Adrenal gland (tissue), 12 donors: ENCODE data around the gene ARHGAP25. TPM values are rescaled to one million over a fixed set of nuclear protein-coding genes. Genes with fewer than 3 reads are reported as not detected.

Experiments
- DNase-seq, 7 donors: peaks; one replicate each; pipeline ENCODE4 v3.0.0-alpha.2; 2019 to 2020
- H3K27ac ChIP-seq, 5 donors: fragments of 200-600 bp; sonication (generic) in 4 of 5; 1 replicate in 3 of 5; 2 replicates in 2 of 5; pipeline versions ENCODE4 v1.5.1 to v1.8.0; 2016 to 2020; ENCODE audit warnings: mild to moderate bottlenecking in 1 of 5
- H3K27me3 ChIP-seq: fragments of 200-600 bp; 2 replicates; pipeline ENCODE4 v1.8.0; 2021
- H3K36me3 ChIP-seq, 2 donors: fragments of 200-600 bp; replicated peaks in 1 of 2; 1 replicate in 1 of 2; 2 replicates in 1 of 2; pipeline versions ENCODE4 v1.5.1 to v1.8.0; 2018 to 2022
- H3K4me1 ChIP-seq, 2 donors: fragments of 200-600 bp; replicated peaks in 1 of 2; 1 replicate in 1 of 2; 2 replicates in 1 of 2; pipeline versions ENCODE4 v1.5.1 to v1.8.0; 2018 to 2021
- H3K4me3 ChIP-seq, 4 donors: fragments of 200-600 bp; sonication (generic) in 3 of 4; one replicate each; pipeline ENCODE4 v1.5.1; 2016 to 2018
- H3K9me3 ChIP-seq, 3 donors: fragments of 200-600 bp; sonication (generic) in 1 of 3; replicated peaks in 1 of 3; 1 replicate in 2 of 3; 2 replicates in 1 of 3; pipeline versions ENCODE4 v1.5.1 to v1.8.0; 2016 to 2021
- CTCF ChIP-seq, 6 experiments: fragments of 450-650 bp in 4 of 6; fragments of 200-600 bp in 2 of 6; sonication (generic) in 1 of 6; IDR thresholded peaks; 1 replicate in 5 of 6; 2 replicates in 1 of 6; pipeline versions ENCODE4 v1.5.1 to v1.8.0; 2016 to 2021; ENCODE audit warnings: antibody characterized with exemption in 6 of 6, mild to moderate bottlenecking in 2 of 6, moderate library complexity in 1 of 6
- POLR2A ChIP-seq, 2 donors: fragments of 450-650 bp; IDR thresholded peaks; one replicate each; pipeline ENCODE4 v1.6.1; 2017; ENCODE audit warnings: antibody characterized with exemption in 2 of 2, mild to moderate bottlenecking in 2 of 2, moderate library complexity in 1 of 2
- WGBS, 4 donors: extraction: QIAGEN DNeasy Blood & Tissue Kit in 2 of 4; methylation state at CpG; one replicate each; pipeline versions ENCODE4 v1.1.5 to v1.1.7; 2013 to 2017; 5-methylcytosine and 5-hydroxymethylcytosine counted together
- intact Hi-C, 2 donors: fragments of 100-400 bp; cut with DNase I; formaldehyde crosslinking; loops; one replicate each; pipeline versions ENCODE4 v1.14.1 to v1.15.0; 2022 to 2023
- polyA plus RNA-seq, 3 donors: library from polyadenylated mRNA; stranded (reverse); fragments of 200-250 nt in 2 of 3; fragments of 350-450 nt in 1 of 3; fragmentation: Illumina TruSeq in 1 of 3; extraction: RNeasy Lipid Tissue Mini Kit (QIAGEN cat#74804) in 1 of 3; gene quantifications; one replicate each; pipeline ENCODE4 v1.2.3, GENCODE V29; 2013 to 2014
- total RNA-seq, 9 donors: library from RNA; depleted of rRNA in 4 of 9; stranded (reverse); fragments of >200 nt in 4 of 9; fragments of 120-200 nt in 1 of 9; fragmentation: NEBNext Ultra II Directional in 1 of 9; extraction: Animal tissue kit (Norgen Biotek cat#: 25700) in 1 of 9; gene quantifications; one replicate each; pipeline versions ENCODE4 v1.1.0 to v1.2.4, GENCODE V29; 2013 to 2023
- donor health status: healthy with polysubstance abuse.
- donor health status: Bipolar disorder and iron deficiency.
- donor health status: DM: yes; HTN: yes; CAD: no.
- donor health status: DM: no; HTN: no; CAD: no.
- donor health status: DM: no; HTN: no; CAD: no.
- donor health status: DM: yes; HTN: yes; CAD: no.

The ARHGAP25 gene
- total and polyA plus RNA-seq, 12 donors: 5.5 to 17.6 (median 10.6) TPM

GRCh38 chr2:68749345-68749744 is 14.7 kb downstream of the ARHGAP25 start:
- no peak overlapping the region for H3K27ac ChIP-seq
- no peaks in the 10 kb centered on the region for H3K27me3 ChIP-seq
- DNase-seq: no peak
- no peaks in the 10 kb centered on the region for H3K9me3 ChIP-seq
- H3K4me3 ChIP-seq: no peak overlapping the region
- H3K4me1 ChIP-seq: peaks cover 0 to 18% of the 10 kb centered on the region in 2 donors
- WGBS, 4 donors: 87 to 93% (median 90%) methylated on average over 6 of the region's 6 CpGs
- H3K36me3 ChIP-seq: no peaks in the 10 kb centered on the region
- TF ChIP-seq POLR2A (IDR thresholded peaks at IDR 0.05) (no peak), CTCF (IDR thresholded peaks at IDR 0.05) (no peak)
- intact Hi-C loops: loop anchor here in 1 of 2 donors (5.0 kb wide), 2 partner anchors 93 to 173 kb away; no protein-coding TSS in a partner anchor

- Histone ChIP-seq H3K27me3 (no peaks in the 10 kb centered on the region), H3K9me3 (no peaks in the 10 kb centered on the region), H3K27ac (no peak overlapping the region), H3K4me1 (peaks cover 0 to 12% of the 10 kb centered on the region in 2 donors), H3K36me3 (no peaks in the 10 kb centered on the region), H3K4me3 (no peak overlapping the region)
- no peak for DNase-seq
- intact Hi-C loops: loop anchor here in 1 of 2 donors (5.0 kb wide), 1 partner anchor 172 kb away; no protein-coding TSS in a partner anchor
- 91 to 97% (median 92%) methylated on average over 11 to 12 of the region's 12 CpGs for WGBS, 4 donors
- TF ChIP-seq POLR2A (IDR thresholded peaks at IDR 0.05) (no peak), CTCF (IDR thresholded peaks at IDR 0.05) (no peak)
Observed at GRCh38 chr2:68750592-68751396, 16.2 kb downstream of the ARHGAP25 start.

- Histone ChIP-seq H3K9me3 (no peaks in the 10 kb centered on the region), H3K4me3 (no peak overlapping the region), H3K27me3 (no peaks in the 10 kb centered on the region), H3K36me3 (no peaks in the 10 kb centered on the region), H3K4me1 (peaks cover 0 to 12% of the 10 kb centered on the region in 2 donors), H3K27ac (no peak overlapping the region)
- intact Hi-C loops: loop anchor here in 1 of 2 donors (5.0 kb wide), 1 partner anchor 171 kb away; no protein-coding TSS in a partner anchor
- 16 to 23% (median 17%) methylated on average over 13 to 15 of the region's 15 CpGs for WGBS, 4 donors
- DNase-seq: peak; percentile 86 to 97 (median 93)
- no peak for TF ChIP-seq POLR2A (IDR thresholded peaks at IDR 0.05)
- TF ChIP-seq CTCF (IDR thresholded peaks at IDR 0.05): peak; percentile 83 to 95 (median 91)
Observed at GRCh38 chr2:68751397-68752339, 17.1 kb downstream of the ARHGAP25 start.

- DNase-seq: no peak
- Histone ChIP-seq H3K4me1 (no peaks in the 10 kb centered on the region), H3K36me3 (no peaks in the 10 kb centered on the region), H3K9me3 (no peaks in the 10 kb centered on the region), H3K27me3 (no peaks in the 10 kb centered on the region), H3K4me3 (no peak overlapping the region), H3K27ac (no peak overlapping the region)
- intact Hi-C loops: loop anchor here in 1 of 2 donors (5.0 kb wide), 1 partner anchor 169 kb away; no protein-coding TSS in a partner anchor
- TF ChIP-seq POLR2A (IDR thresholded peaks at IDR 0.05) (no peak), CTCF (IDR thresholded peaks at IDR 0.05) (no peak)
- 51 to 81% (median 57%) methylated on average over 4 of the region's 4 CpGs for WGBS, 4 donors
Observed at GRCh38 chr2:68753318-68753717, 18.7 kb downstream of the ARHGAP25 start.
